K562 (cell line): ENCODE results near the gene B3GAT3. TPM values are rescaled to one million over a fixed set of nuclear protein-coding genes. Genes with fewer than 3 reads are reported as not detected.

ENCODE experiments used
- BRF1 ChIP-seq: IDR thresholded peaks from 3 replicates; pipeline ENCODE4 v1.6.1; 2011; ENCODE audit warnings: borderline replicate concordance, mild to moderate bottlenecking; ENCODE audit not compliant: insufficient read length; ENCODE audit errors: extremely low read depth
- CTBP1 ChIP-seq: fragments of 450-650 bp; IDR thresholded peaks from 2 replicates; pipeline ENCODE4 v1.6.1; 2016; ENCODE audit warnings: borderline replicate concordance
- DACH1 ChIP-seq: fragments of 450-650 bp; IDR thresholded peaks from 2 replicates; pipeline ENCODE4 v1.6.1; 2018; ENCODE audit not compliant: partially characterized antibody
- DDX20 ChIP-seq: fragments of 450-650 bp; IDR thresholded peaks from 2 replicates; pipeline ENCODE4 v1.6.1; 2016; ENCODE audit warnings: missing genetic modification characterization, low read depth, mild to moderate bottlenecking, missing compliant biosample characterization, moderate library complexity
- ELF1 ChIP-seq: fragments of 200-800 bp; sonication (Bioruptor generic); IDR thresholded peaks from 2 replicates; pipeline ENCODE4 v1.6.1; 2016; ENCODE audit warnings: missing genetic modification characterization, missing compliant biosample characterization
- ELF4 ChIP-seq: fragments of 450-650 bp; formaldehyde crosslinking; IDR thresholded peaks from 2 replicates; pipeline ENCODE4 v1.4.0; 2022; ENCODE audit warnings: missing genetic modification characterization
- EWSR1 ChIP-seq: fragments of 450-650 bp; IDR thresholded peaks from 2 replicates; pipeline ENCODE4 v1.6.1; 2018; ENCODE audit warnings: borderline replicate concordance, mild to moderate bottlenecking, low read depth, moderate library complexity; ENCODE audit not compliant: partially characterized antibody
- FOXA1 ChIP-seq: fragments of 450-650 bp; IDR thresholded peaks from 2 replicates; pipeline ENCODE4 v1.6.1; 2016; ENCODE audit warnings: mild to moderate bottlenecking, borderline replicate concordance
- HDAC3 ChIP-seq: fragments of 450-650 bp; IDR thresholded peaks from 2 replicates; pipeline ENCODE4 v1.6.1; 2018; ENCODE audit warnings: borderline replicate concordance, mild to moderate bottlenecking, moderate library complexity; ENCODE audit not compliant: partially characterized antibody
- JUN ChIP-seq, 2 experiments: sonication (generic) in 1 of 2; formaldehyde crosslinking in 1 of 2; IDR thresholded peaks; 2 replicates each; pipeline versions ENCODE4 v1.6.1 to v1.8.0; 2012 to 2022; ENCODE audit warnings: borderline replicate concordance in 2 of 2, mild to moderate bottlenecking in 2 of 2, improper control_type of control experiment in 1 of 2, low read depth in 1 of 2, low read length in 1 of 2, missing genetic modification reagents in 1 of 2
- KLF6 ChIP-seq: fragments of 250-450 bp; sonication (Bioruptor Pico); IDR thresholded peaks from 2 replicates; pipeline ENCODE4 v1.4.0; 2020; ENCODE audit warnings: mild to moderate bottlenecking, moderate library complexity, borderline replicate concordance
- MAFG ChIP-seq: fragments of 450-650 bp; conservative IDR thresholded peaks from 2 replicates; pipeline ENCODE4 v1.6.1; 2016; ENCODE audit warnings: missing genetic modification characterization, missing compliant biosample characterization
- NR3C1 ChIP-seq: sonication (generic); formaldehyde crosslinking; IDR thresholded peaks from 2 replicates; pipeline ENCODE4 v1.8.1; 2022; ENCODE audit warnings: missing genetic modification reagents
- RAD21 ChIP-seq, 2 experiments: fragments of 250-450 bp in 1 of 2; fragments of 450-650 bp in 1 of 2; sonication (Bioruptor Pico) in 1 of 2; formaldehyde crosslinking in 1 of 2; IDR thresholded peaks in 1 of 2; conservative IDR thresholded peaks in 1 of 2; 2 replicates each; pipeline versions ENCODE4 v1.4.0 to v1.8.0; 2020 to 2022; ENCODE audit warnings: mild to moderate bottlenecking in 2 of 2, moderate library complexity in 1 of 2
- RNF2 ChIP-seq: sonication (generic); IDR thresholded peaks from 2 replicates; pipeline ENCODE4 v1.6.1; 2016
- SIX5 ChIP-seq, 2 experiments: IDR thresholded peaks; 2 replicates each; pipeline ENCODE4 v1.6.1; 2011; ENCODE audit warnings: low read length in 2 of 2, borderline replicate concordance in 1 of 2, low read depth in 1 of 2, mild to moderate bottlenecking in 1 of 2, moderate library complexity in 1 of 2; ENCODE audit not compliant: insufficient read depth in 1 of 2
- SLC30A9 ChIP-seq: fragments of 250-450 bp; sonication (Bioruptor Pico); IDR thresholded peaks from 2 replicates; pipeline ENCODE4 v1.8.0; 2022; ENCODE audit warnings: mild to moderate bottlenecking, moderate library complexity
- TAF9B ChIP-seq: fragments of 450-650 bp; IDR thresholded peaks from 2 replicates; pipeline ENCODE4 v1.6.1; 2018; ENCODE audit warnings: mild to moderate bottlenecking; ENCODE audit not compliant: partially characterized antibody
- WHSC1 ChIP-seq: IDR thresholded peaks from one replicate; pipeline ENCODE4 v1.6.1; 2012; ENCODE audit warnings: low read length, control low read depth, inconsistent platforms
- ZNF175 ChIP-seq: fragments of 200-800 bp; sonication (Bioruptor generic); IDR thresholded peaks from 2 replicates; pipeline ENCODE4 v1.6.1; 2016; ENCODE audit warnings: low read depth, mild to moderate bottlenecking, missing genetic modification characterization, missing compliant biosample characterization
- ZNF707 ChIP-seq: fragments of 250-450 bp; sonication (Bioruptor Pico); conservative IDR thresholded peaks from 2 replicates; pipeline ENCODE4 v1.8.0; 2022; ENCODE audit warnings: inconsistent platforms, mild to moderate bottlenecking, moderate library complexity
- polyA plus RNA-seq, 8 experiments: library from polyadenylated mRNA; depleted of rRNA in 4 of 8; stranded (reverse) in 5 of 8; unstranded in 3 of 8; fragments of >200 nt; fragmentation: Nextera tagmentation in 2 of 8; fragmentation: Illumina TruSeq in 1 of 8; extraction: Ambion mirVana in 2 of 8; extraction: Trizol in 1 of 8; gene quantifications; 2 replicates each; pipeline versions ENCODE4 v1.2.1 to v1.2.3, GENCODE V29; 2011 to 2014; ENCODE audit warnings: inconsistent platforms in 1 of 8, missing spikeins in 1 of 8
- total RNA-seq, 7 experiments: library from RNA; depleted of rRNA in 6 of 7; stranded (reverse); fragments of >200 nt in 6 of 7; fragmentation: Illumina TruSeq in 2 of 7; extraction: Trizol in 2 of 7; gene quantifications; 2 replicates each; pipeline versions ENCODE4 v1.2.1 to v1.2.3, GENCODE V29; 2011 to 2021; ENCODE audit warnings: low replicate concordance in 1 of 7
- TF ChIP-seq, protein P1 (sequence below): sonication (generic); formaldehyde crosslinking; IDR thresholded peaks from 2 replicates; pipeline ENCODE4 v1.8.0; 2022; ENCODE audit warnings: mild to moderate bottlenecking, missing genetic modification reagents
- TF ChIP-seq, protein P2 (sequence below): fragments of 250-450 bp; sonication (Bioruptor Pico); IDR thresholded peaks from 2 replicates; pipeline ENCODE4 v1.5.0; 2020; ENCODE audit warnings: mild to moderate bottlenecking, borderline replicate concordance
- TF ChIP-seq, protein P3 (sequence below): fragments of 450-650 bp; formaldehyde crosslinking; IDR thresholded peaks from 2 replicates; pipeline ENCODE4 v1.4.0; 2020; ENCODE audit warnings: mild to moderate bottlenecking, mixed read lengths

Gene B3GAT3
- total and polyA plus RNA-seq, 9 of the 15 experiments (the other 6 are each of a cell fraction or from before 2014, with no cell fraction given), result 0.30 to 64.0 (median 21.4) TPM

DNA sequence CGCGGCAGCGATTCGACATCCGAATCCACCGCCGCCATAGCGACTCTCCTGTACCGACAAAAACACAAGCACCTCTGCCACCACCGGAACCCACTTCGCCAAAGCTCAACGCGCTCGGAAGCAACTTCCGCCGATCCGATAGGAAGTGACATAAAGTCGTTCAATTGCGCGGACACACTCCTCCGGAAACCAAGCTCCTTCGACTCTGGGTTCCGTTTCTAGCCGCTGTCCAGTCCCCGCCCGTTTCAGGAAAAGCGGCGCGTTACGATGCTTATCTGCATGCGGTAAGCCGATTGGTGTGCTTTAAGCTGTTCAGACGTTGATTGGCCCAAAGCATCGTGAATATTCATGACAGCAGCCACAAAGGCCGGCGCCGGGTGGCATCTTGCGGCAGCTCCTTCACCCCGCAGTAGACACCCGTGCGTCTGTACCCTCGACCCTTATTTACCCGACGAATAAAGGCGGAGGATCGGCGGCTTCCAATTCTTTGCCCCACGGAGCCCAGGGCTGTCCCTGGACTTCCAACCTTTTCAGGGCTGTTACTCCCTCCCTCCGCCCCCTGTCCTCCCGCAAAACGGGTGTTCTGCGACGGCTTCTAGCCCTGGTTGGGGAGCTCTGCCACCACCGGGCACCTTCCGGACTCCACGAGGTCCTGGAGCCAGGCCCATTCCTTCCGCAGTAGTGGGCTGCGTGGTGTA lies 30.2 kb downstream of the B3GAT3 start, which contains the start of gene TUT1 (continued):
- TF ChIP-seq RAD21 (CRISPR knock-in tag; conservative IDR thresholded peaks at IDR 0.05 in 1 of 2, IDR thresholded peaks at IDR 0.05 in 1 of 2) (peak in 1 of 2 experiments; percentile 2; a peak in 1 of 4 replicates), EWSR1 (no peak), JUN (IDR thresholded peaks at IDR 0.05; ENCODE audit: borderline replicate concordance, low read depth, low read length) (peak; percentile 69), JUN (CRISPR knock-in tag; IDR thresholded peaks at IDR 0.05; ENCODE audit: borderline replicate concordance) (no peak; the same call in 1 of the 2 replicates), CTBP1 (peak; percentile 96), TAF9B (peak; percentile 94), FOXA1 (no peak), DACH1 (no peak), SIX5 (IDR thresholded peaks at IDR 0.05; ENCODE audit: borderline replicate concordance in 1 of 2, insufficient read depth in 1 of 2, low read depth in 1 of 2, low read length in 2 of 2) (peak; percentile 50; a peak in 3 of 4 replicates), MAFG (no peak), WHSC1 (no peak), DDX20 (tag) (no peak), ELF1 (tag) (peak; percentile 93), NR3C1 (CRISPR knock-in tag) (no peak), SLC30A9 (no peak), ZNF707 (CRISPR knock-in tag) (no peak), ZNF175 (no peak), HDAC3 (peak; percentile 78), BRF1 (no peak), KLF6 (CRISPR knock-in tag) (no peak), ELF4 (CRISPR knock-in tag) (peak; percentile 77), RNF2 (peak; percentile 85)
- TF ChIP-seq, protein P1, sequence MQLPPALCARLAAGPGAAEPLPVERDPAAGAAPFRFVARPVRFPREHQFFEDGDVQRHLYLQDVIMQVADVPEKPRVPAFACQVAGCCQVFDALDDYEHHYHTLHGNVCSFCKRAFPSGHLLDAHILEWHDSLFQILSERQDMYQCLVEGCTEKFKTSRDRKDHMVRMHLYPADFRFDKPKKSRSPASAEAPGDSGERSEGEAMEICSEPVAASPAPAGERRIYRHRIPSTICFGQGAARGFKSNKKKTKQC (CRISPR knock-in tag), result peak; percentile 76; the same call in 1 of the 2 replicates
- TF ChIP-seq, protein P2, sequence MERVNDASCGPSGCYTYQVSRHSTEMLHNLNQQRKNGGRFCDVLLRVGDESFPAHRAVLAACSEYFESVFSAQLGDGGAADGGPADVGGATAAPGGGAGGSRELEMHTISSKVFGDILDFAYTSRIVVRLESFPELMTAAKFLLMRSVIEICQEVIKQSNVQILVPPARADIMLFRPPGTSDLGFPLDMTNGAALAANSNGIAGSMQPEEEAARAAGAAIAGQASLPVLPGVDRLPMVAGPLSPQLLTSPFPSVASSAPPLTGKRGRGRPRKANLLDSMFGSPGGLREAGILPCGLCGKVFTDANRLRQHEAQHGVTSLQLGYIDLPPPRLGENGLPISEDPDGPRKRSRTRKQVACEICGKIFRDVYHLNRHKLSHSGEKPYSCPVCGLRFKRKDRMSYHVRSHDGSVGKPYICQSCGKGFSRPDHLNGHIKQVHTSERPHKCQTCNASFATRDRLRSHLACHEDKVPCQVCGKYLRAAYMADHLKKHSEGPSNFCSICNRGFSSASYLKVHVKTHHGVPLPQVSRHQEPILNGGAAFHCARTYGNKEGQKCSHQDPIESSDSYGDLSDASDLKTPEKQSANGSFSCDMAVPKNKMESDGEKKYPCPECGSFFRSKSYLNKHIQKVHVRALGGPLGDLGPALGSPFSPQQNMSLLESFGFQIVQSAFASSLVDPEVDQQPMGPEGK (CRISPR knock-in tag), result no peak
- TF ChIP-seq, protein P3, sequence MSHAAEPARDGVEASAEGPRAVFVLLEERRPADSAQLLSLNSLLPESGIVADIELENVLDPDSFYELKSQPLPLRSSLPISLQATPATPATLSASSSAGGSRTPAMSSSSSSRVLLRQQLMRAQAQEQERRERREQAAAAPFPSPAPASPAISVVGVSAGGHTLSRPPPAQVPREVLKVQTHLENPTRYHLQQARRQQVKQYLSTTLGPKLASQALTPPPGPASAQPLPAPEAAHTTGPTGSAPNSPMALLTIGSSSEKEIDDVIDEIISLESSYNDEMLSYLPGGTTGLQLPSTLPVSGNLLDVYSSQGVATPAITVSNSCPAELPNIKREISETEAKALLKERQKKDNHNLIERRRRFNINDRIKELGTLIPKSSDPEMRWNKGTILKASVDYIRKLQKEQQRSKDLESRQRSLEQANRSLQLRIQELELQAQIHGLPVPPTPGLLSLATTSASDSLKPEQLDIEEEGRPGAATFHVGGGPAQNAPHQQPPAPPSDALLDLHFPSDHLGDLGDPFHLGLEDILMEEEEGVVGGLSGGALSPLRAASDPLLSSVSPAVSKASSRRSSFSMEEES (CRISPR knock-in tag), result no peak
